Smooth muscle cell (in vitro differentiated cells): ENCODE results near the gene ST7. TPM values are rescaled to one million over a fixed set of nuclear protein-coding genes. Genes with fewer than 3 reads are reported as not detected.
A peak's percentile ranks its signal among the peaks of the same experiment; 100 is the strongest.

Source experiments
- DNase-seq: peaks from one replicate; lab custom pipeline; 2025; ENCODE audit not compliant: unreplicated experiment; lab: John Stamatoyannopoulos, UW
- H2AFZ ChIP-seq: fragments of 200-600 bp; sonication (generic); 2 replicates; pipeline ENCODE4 v1.6.0; 2016; ENCODE audit warnings: antibody characterized with exemption, low read depth, mild to moderate bottlenecking
- H3F3A ChIP-seq: fragments of 200-600 bp; sonication (generic); 2 replicates; pipeline ENCODE4 v1.6.0; 2017; ENCODE audit warnings: antibody characterized with exemption, low read depth
- H3K27ac ChIP-seq: fragments of 200-600 bp; sonication (generic); 2 replicates; pipeline ENCODE4 v1.5.1; 2016; ENCODE audit warnings: low read depth, mild to moderate bottlenecking
- H3K27me3 ChIP-seq: fragments of 200-600 bp; sonication (generic); 2 replicates; pipeline ENCODE4 v1.6.1; 2016; ENCODE audit warnings: low read depth, mild to moderate bottlenecking
- H3K36me3 ChIP-seq: fragments of 200-600 bp; sonication (generic); 2 replicates; pipeline ENCODE4 v1.5.1; 2016; ENCODE audit warnings: low read depth
- H3K4me1 ChIP-seq: fragments of 200-600 bp; sonication (generic); 2 replicates; pipeline ENCODE4 v1.5.1; 2016; ENCODE audit warnings: low read depth
- H3K4me2 ChIP-seq: fragments of 200-600 bp; sonication (generic); 2 replicates; pipeline ENCODE4 v1.6.0; 2016; ENCODE audit warnings: mild to moderate bottlenecking
- H3K4me3 ChIP-seq: fragments of 200-600 bp; sonication (generic); 2 replicates; pipeline ENCODE4 v1.5.1; 2016; ENCODE audit warnings: mild to moderate bottlenecking
- H3K79me2 ChIP-seq: fragments of 200-600 bp; sonication (generic); 2 replicates; pipeline ENCODE4 v1.6.0; 2016; ENCODE audit warnings: low read depth, mild to moderate bottlenecking
- H3K9ac ChIP-seq: fragments of 200-600 bp; sonication (generic); 2 replicates; pipeline ENCODE4 v1.6.0; 2016; ENCODE audit warnings: low read depth
- H3K9me3 ChIP-seq: fragments of 200-600 bp; sonication (generic); replicated peaks from 2 replicates; pipeline ENCODE4 v1.5.1; 2016; ENCODE audit warnings: low read depth
- H4K20me1 ChIP-seq: fragments of 200-600 bp; sonication (generic); 2 replicates; pipeline ENCODE4 v1.6.0; 2016; ENCODE audit warnings: low read depth
- WGBS: methylation state at CpG from one replicate; pipeline ENCODE4 v1.1.7; 2016; ENCODE audit warnings: low lambda C conversion rate; 5-methylcytosine and 5-hydroxymethylcytosine counted together
- polyA plus RNA-seq: library from polyadenylated mRNA; unstranded; fragments of >200 nt; fragmentation: Nextera tagmentation; extraction: Ambion mirVana; gene quantifications from 2 replicates; pipeline ENCODE4 v1.2.1, GENCODE V29; 2016
- total RNA-seq: library from RNA; depleted of rRNA; stranded (reverse); fragments of >200 nt; gene quantifications from 2 replicates; pipeline ENCODE4 v1.2.3, GENCODE V29; 2014
- TF ChIP-seq, protein P1 (sequence below): fragments of 200-600 bp; sonication (generic); IDR thresholded peaks from 2 replicates; pipeline ENCODE4 v1.5.1; 2017; ENCODE audit warnings: borderline replicate concordance, mild to moderate bottlenecking, antibody characterized with exemption; ENCODE audit not compliant: insufficient read depth, poor library complexity, severe bottlenecking

ST7 gene
- total and polyA plus RNA-seq, 2 experiments from 2014 or later = 23.2 to 26.1 TPM

DNA sequence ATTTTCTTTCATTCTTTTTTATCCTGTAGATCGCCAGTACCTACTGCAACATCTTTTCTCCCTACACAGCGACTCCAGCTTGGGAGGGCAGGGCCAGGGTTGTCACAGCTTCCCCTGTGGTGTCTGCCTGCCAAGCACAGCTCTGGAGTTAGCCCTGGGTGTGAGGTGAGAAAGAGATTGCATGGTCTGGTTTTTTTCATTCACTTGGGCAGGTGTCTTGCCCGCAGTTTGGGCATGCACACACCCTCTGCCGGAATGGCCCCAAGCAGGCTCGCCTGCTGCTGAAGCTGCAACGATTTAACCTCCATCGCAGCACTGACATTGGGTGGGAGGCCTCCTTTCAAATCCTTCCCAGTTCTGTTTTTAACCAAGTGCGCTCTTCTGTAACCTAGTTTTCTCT is 236.8 kb downstream of the ST7 start:
- WGBS = 98% methylated on average over 8 of the region's 8 CpGs
- Histone ChIP-seq H3F3A (peaks cover 4% of the 10 kb centered on the region), H3K27ac (no peak overlapping the region), H3K9me3 (no peaks in the 10 kb centered on the region), H3K36me3 (no peaks in the 10 kb centered on the region), H3K4me1 (no peaks in the 10 kb centered on the region), H3K27me3 (no peaks in the 10 kb centered on the region), H3K79me2 (no peaks in the 10 kb centered on the region), H4K20me1 (no peaks in the 10 kb centered on the region), H2AFZ (no peak overlapping the region), H3K4me2 (no peak overlapping the region), H3K4me3 (no peak overlapping the region), H3K9ac (no peak overlapping the region)
- no peak for DNase-seq
- TF ChIP-seq, protein P1, sequence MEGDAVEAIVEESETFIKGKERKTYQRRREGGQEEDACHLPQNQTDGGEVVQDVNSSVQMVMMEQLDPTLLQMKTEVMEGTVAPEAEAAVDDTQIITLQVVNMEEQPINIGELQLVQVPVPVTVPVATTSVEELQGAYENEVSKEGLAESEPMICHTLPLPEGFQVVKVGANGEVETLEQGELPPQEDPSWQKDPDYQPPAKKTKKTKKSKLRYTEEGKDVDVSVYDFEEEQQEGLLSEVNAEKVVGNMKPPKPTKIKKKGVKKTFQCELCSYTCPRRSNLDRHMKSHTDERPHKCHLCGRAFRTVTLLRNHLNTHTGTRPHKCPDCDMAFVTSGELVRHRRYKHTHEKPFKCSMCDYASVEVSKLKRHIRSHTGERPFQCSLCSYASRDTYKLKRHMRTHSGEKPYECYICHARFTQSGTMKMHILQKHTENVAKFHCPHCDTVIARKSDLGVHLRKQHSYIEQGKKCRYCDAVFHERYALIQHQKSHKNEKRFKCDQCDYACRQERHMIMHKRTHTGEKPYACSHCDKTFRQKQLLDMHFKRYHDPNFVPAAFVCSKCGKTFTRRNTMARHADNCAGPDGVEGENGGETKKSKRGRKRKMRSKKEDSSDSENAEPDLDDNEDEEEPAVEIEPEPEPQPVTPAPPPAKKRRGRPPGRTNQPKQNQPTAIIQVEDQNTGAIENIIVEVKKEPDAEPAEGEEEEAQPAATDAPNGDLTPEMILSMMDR = no peak

DNA sequence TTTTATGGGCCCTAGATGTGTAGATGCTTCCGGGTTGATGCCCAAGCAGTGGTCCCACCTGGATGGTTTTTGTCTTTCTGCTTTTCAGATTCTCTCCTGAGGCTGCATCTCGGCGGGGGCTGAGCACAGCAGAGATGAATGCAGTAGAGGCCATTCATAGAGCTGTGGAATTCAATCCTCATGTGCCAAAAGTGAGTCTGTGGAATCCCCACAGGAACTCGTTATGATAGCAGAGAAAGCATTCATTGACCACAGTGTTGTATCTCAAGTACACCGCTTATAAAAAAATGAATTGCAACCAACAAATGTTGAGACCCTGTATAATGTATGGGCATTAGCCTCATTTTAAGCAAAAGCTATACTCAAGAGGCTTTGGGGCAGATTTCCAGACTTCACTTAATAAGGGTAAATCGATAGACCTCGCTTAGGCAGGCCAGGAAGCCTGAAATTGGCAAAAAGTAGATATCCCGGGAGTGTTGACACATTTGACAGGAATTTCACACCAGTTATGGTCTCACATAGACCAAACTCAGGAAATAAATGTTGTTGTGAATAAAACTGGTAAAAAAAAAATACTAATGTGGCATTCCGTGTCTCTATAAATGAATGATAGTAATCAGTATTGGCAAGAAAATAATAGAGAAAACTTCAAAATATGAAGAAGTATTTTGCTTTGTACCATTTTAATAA is 237.6 kb downstream of the ST7 start:
- no peak overlapping the region for H2AFZ ChIP-seq
- no peaks in the 10 kb centered on the region for H3K4me1 ChIP-seq
- H3K9me3 ChIP-seq = no peaks in the 10 kb centered on the region
- H3K79me2 ChIP-seq = no peaks in the 10 kb centered on the region
- no peak overlapping the region for H3K9ac ChIP-seq
- no peak overlapping the region for H3K4me2 ChIP-seq
- DNase-seq = no peak
- no peak overlapping the region for H3K4me3 ChIP-seq
- no peaks in the 10 kb centered on the region for H3K36me3 ChIP-seq
- TF ChIP-seq, protein P1 = no peak
- 96% methylated on average over 9 of the region's 9 CpGs for WGBS
- no peaks in the 10 kb centered on the region for H4K20me1 ChIP-seq
- no peaks in the 10 kb centered on the region for H3K27me3 ChIP-seq
- no peak overlapping the region for H3K27ac ChIP-seq
- H3F3A ChIP-seq = peaks cover 4% of the 10 kb centered on the region

DNA sequence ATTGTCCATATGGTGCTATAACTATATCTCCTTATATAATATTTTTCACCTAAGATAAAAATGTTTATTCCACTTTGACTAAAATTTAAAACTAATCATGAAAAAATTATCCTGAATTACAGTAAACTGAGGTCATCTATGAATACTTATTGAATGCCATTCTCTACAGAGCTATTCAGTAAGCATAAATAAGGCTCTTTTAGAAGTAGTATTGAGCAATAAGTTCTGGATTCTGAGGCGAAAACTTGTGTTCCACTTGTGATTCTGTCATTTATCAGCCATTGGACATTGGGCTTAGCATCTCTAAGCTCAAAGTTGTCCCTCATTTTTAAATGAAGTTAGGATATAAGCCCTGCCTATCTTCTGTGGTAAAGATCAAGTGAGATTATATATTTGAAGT is 238.8 kb downstream of the ST7 start:
- TF ChIP-seq, protein P1 = no peak
- 89% methylated on average over 1 of the region's 1 CpG for WGBS
- Histone ChIP-seq H3K4me2 (no peak overlapping the region), H3K9me3 (no peaks in the 10 kb centered on the region), H3F3A (no peaks in the 10 kb centered on the region), H2AFZ (no peak overlapping the region), H3K4me1 (no peaks in the 10 kb centered on the region), H3K79me2 (no peaks in the 10 kb centered on the region), H3K27ac (no peak overlapping the region), H3K4me3 (no peak overlapping the region), H3K36me3 (no peaks in the 10 kb centered on the region), H3K27me3 (no peaks in the 10 kb centered on the region), H3K9ac (no peak overlapping the region), H4K20me1 (no peaks in the 10 kb centered on the region)
- no peak for DNase-seq

DNA sequence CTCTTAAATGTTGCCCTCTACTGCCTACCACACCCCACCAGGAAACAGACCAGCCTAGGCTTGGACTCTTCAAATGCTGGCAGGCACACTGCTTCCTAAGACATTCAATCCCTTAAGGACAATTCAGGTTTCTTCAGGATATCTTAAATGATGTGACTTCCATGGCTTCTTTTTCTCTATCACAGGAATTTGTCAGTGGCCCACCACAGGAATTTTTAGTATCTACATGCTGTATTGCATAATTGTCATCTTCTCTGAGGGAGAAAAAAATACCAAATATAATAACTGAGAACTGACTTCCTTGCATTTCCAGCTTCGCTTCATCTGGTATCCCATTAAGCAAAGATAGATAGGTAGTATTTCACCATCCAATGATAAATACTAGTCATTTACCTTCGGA is 240.3 kb downstream of the ST7 start:
- Histone ChIP-seq H3K4me3 (no peak overlapping the region), H3K4me2 (peak overlapping the region; percentile 19), H3K79me2 (no peaks in the 10 kb centered on the region), H2AFZ (no peak overlapping the region), H3K27me3 (no peaks in the 10 kb centered on the region), H3K9me3 (no peaks in the 10 kb centered on the region), H3K36me3 (no peaks in the 10 kb centered on the region), H3K27ac (peak overlapping the region; percentile 42), H3K4me1 (no peaks in the 10 kb centered on the region), H3K9ac (no peak overlapping the region), H4K20me1 (no peaks in the 10 kb centered on the region), H3F3A (no peaks in the 10 kb centered on the region)
- 94% methylated on average over 2 of the region's 2 CpGs for WGBS
- TF ChIP-seq, protein P1 = no peak
- no peak for DNase-seq
